ENCODE data around the gene ZNF343. TPM values are rescaled to one million over a fixed set of nuclear protein-coding genes. Genes with fewer than 3 reads are reported as not detected.
"Not testable (repeated sequence)": the region's sequence is repeated elsewhere in the genome, so short reads cannot be mapped to it uniquely, and the experiment has no call there.

ZNF343 gene
- total RNA-seq, 4 donors from 2014 or later = 11.0 to 16.3 (median 14.2) TPM

DNA sequence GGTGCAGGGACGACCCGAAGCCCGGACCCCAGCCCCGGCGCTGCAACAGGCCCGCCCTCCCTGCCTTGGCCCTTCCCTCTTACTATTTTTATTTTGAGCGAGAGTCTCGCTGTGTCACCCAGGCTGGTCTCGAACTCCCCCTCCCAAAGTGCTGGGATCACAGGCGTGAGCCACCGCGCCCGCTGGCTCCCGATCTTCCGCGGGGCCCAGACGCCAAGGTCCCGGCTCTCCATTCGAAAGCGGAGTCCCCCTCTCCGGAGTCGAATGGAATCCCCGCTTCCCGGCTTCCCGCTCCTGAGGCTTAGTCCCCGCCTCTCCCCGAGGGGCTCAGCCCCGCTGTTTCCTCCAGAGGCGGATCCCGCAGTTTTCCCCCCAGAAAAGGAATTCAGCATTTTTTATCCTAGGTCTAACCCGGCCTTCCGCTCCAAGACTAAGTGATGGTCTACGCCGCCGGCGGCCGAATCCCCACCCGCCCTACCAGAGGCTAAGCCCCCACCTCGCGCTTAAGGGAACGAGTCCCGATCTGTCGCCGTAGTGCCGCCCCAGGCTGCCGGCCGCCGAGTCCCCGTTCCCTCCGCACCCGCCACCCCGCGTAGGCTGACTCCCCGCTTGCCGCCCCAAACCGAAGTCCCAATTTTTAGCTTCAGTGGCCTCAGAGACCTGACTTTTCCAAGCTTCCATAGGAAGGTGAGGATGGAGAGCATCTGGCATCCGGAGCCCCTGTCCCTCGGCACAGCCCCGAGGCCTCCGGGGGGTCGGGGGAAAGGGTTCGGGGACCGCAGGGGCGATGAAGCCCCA lies 16.2 kb upstream of the ZNF343 start:
- Histone ChIP-seq H3K4me3 (replicated peaks in 1 of 3) (peak overlapping the region; percentile 21 to 71 (median 61)), H3K27me3 (no peaks in the 10 kb centered on the region), H3K27ac (peak overlapping the region; percentile 39 to 97 (median 84)), H3K36me3 (no peaks in the 10 kb centered on the region), H3K9me3 (no peaks in the 10 kb centered on the region), H3K4me1 (peaks cover 4 to 6% of the 10 kb centered on the region in 2 donors)
- WGBS, 2 donors = 0 to 2% methylated on average over 36 to 48 of the region's 64 CpGs
- TF ChIP-seq POLR2A (IDR thresholded peaks at IDR 0.05) = no peak
- TF ChIP-seq, protein P1, sequence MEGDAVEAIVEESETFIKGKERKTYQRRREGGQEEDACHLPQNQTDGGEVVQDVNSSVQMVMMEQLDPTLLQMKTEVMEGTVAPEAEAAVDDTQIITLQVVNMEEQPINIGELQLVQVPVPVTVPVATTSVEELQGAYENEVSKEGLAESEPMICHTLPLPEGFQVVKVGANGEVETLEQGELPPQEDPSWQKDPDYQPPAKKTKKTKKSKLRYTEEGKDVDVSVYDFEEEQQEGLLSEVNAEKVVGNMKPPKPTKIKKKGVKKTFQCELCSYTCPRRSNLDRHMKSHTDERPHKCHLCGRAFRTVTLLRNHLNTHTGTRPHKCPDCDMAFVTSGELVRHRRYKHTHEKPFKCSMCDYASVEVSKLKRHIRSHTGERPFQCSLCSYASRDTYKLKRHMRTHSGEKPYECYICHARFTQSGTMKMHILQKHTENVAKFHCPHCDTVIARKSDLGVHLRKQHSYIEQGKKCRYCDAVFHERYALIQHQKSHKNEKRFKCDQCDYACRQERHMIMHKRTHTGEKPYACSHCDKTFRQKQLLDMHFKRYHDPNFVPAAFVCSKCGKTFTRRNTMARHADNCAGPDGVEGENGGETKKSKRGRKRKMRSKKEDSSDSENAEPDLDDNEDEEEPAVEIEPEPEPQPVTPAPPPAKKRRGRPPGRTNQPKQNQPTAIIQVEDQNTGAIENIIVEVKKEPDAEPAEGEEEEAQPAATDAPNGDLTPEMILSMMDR (IDR thresholded peaks at IDR 0.05) = peak in 1 of 6 experiments; percentile 8
- peak; percentile 32 to 35 for DNase-seq
- intact Hi-C loops (cut with DNase I) = loop anchor here (5.0 kb wide), 1 partner anchor 117 kb away; no protein-coding TSS in a partner anchor

DNA sequence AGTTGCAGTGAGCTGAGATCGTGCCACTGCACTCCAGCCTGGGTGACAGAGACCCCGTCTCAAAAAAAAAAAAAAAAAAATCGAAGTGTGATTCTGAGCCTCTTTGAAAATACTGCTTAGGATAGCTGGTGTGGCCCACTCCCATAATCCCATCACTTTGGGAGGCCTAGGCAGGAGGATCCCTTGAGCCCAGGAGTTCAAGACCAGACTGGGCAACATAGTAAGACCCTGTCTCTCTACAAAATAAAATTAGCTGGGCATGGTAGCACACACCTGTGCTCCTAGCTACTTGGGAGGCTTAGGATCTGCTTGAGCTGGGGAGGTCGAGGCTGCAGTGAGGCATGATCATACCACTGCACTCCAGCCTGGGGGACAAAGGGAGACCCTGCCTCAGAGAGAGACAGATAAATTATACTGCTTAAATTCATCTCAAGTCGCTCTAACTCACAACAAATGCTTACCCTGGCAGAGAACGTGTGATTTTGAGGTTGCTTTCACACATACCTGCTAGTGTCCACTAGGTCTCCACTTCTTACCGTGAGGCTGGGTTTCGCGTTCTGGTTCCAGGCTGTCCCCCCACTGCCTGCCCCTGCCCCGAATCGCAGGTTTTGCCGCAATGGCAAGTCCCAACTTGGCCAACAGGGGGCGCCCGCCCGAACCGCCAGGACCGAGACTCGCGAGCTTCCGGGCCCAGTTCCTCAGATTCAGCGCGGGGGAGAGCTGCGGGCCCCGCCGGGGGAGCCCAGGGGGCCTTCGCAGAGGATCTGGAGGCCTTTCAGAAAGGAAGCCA lies 15.4 kb upstream of the ZNF343 start:
- H3K4me1 ChIP-seq = peaks cover 4 to 6% of the 10 kb centered on the region in 2 donors
- 31 to 51% methylated on average over 6 to 10 of the region's 26 CpGs for WGBS, 2 donors
- intact Hi-C loops (cut with DNase I) = no loop called here
- DNase-seq = peak; percentile 79 to 87
- H3K9me3 ChIP-seq = no peaks in the 10 kb centered on the region
- no peaks in the 10 kb centered on the region for H3K27me3 ChIP-seq
- H3K27ac ChIP-seq = peak overlapping the region; percentile 39 to 97 (median 84)
- peak in 1 of 2 donors; percentile 57 for TF ChIP-seq POLR2A (IDR thresholded peaks at IDR 0.05)
- TF ChIP-seq, protein P1 (IDR thresholded peaks at IDR 0.05) = peak; percentile 78 to 98 (median 92)
- no peaks in the 10 kb centered on the region for H3K36me3 ChIP-seq
- H3K4me3 ChIP-seq (replicated peaks in 1 of 3) = peak overlapping the region; percentile 21 to 71 (median 61)

DNA sequence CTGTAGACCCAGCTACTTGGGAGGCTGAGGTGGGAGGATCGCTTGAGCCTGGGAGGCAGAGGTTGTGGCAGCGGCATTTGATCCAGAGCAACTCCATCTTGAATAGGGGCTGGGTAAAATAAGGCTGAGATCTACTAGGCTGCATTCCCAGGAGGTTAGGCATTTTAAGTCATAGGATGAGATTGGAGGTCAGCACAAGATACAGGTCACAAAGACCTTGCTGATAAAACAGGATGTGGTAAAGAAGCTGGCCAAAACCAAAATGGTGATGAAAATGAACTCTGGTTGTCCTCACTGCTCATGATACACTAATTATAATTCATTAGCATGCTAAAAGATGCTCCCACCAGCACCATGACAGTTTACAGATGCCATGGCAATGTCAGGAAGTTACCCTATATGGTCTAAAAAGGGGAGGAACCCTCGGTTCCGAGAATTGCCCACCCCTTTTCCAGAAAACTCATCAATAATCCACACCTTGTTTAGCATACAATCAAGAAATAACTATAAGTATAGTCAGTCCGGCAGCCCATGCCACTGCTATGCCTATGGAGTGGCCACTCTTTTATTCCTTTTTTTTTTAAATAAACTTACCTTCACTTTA lies 14.2 kb upstream of the ZNF343 start:
- H3K27ac ChIP-seq; DNase-seq; H3K4me3 ChIP-seq (replicated peaks in 1 of 3); H3K9me3 ChIP-seq; H3K4me1 ChIP-seq; intact Hi-C loops (cut with DNase I); H3K27me3 ChIP-seq; H3K36me3 ChIP-seq: not testable (repeated sequence)
- 89% methylated on average over 5 of the region's 5 CpGs for WGBS, 2 donors

DNA sequence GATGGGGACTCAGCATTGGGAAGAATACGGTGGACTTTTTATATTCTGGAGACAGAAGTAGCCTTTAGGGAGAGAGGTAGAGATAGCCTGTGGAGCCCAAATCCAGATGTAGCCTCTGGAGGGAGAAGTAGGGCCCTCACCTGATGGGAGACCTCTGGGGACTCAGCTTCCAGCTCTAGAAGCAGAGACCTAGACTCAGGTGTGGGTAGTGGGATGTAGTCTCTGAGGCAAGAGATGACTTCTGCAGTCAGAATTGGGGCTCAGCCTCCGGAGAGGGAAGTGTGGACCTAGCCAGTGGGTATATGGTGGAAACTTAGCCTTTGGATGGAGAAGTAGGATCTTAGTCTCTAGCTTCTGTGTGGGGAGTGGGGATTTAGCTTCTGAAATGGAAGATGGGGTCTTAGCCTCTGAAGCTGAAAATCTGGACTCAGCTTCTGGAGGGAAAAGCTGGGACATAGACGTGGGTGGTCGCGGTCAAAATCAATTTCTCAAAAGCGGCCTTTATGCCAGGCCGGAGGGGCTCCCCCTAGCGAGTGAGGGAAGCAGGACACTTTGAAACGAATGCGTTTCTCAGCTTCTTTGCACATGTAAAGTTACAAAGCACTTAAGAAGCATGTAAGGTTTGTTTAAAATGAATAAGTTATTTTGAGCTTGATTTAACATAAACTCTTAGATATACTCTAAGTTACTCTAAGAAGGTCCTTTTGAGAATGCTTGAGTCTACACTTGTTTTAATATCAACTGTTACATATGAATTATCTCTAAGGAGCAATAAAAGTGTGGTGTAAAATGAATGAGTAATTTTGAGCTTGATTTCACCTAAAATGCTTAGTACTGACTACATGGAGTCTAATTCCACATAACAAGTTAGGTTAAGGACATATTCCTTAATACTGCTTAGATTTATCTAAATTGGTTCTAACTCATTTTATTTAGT lies 12.9 kb upstream of the ZNF343 start:
- no peaks in the 10 kb centered on the region for H3K9me3 ChIP-seq
- no peak overlapping the region for H3K27ac ChIP-seq
- no peaks in the 10 kb centered on the region for H3K27me3 ChIP-seq
- H3K4me1 ChIP-seq = peaks cover 6 to 9% of the 10 kb centered on the region in 2 donors
- no peaks in the 10 kb centered on the region for H3K36me3 ChIP-seq
- WGBS, 2 donors = 18 to 19% methylated on average over 10 of the region's 10 CpGs
- no peak overlapping the region for H3K4me3 ChIP-seq (replicated peaks in 1 of 3)
- no peak for TF ChIP-seq POLR2A (IDR thresholded peaks at IDR 0.05)
- TF ChIP-seq, protein P1 (IDR thresholded peaks at IDR 0.05) = peak; percentile 53 to 90 (median 66)
- DNase-seq = peak; percentile 35 to 44
- intact Hi-C loops (cut with DNase I) = no loop called here

Data from thyroid gland (tissue), 4 donors.